GM12878 (cell line): Measurements from ENCODE around the gene OR4L1. TPM values are rescaled to one million over a fixed set of nuclear protein-coding genes. Genes with fewer than 3 reads are reported as not detected.

ENCODE experiments used
- ASH2L ChIP-seq: fragments of 300-600, 200-600 bp; sonication (generic); IDR thresholded peaks from 2 replicates; pipeline ENCODE4 v1.6.1; 2017; ENCODE audit warnings: low read depth, mild to moderate bottlenecking, borderline replicate concordance
- EED ChIP-seq: sonication (generic); IDR thresholded peaks from 2 replicates; pipeline ENCODE4 v1.6.1; 2016; ENCODE audit warnings: antibody characterized with exemption, low read depth
- EZH2 ChIP-seq: IDR thresholded peaks from 2 replicates; pipeline ENCODE4 v1.6.1; 2012; ENCODE audit warnings: low read depth, mild to moderate bottlenecking, control low read depth, inconsistent platforms, low read length, borderline replicate concordance; ENCODE audit not compliant: control insufficient read depth
- HDAC2 ChIP-seq: fragments of 200-600 bp; sonication (generic); IDR thresholded peaks from 2 replicates; pipeline ENCODE4 v1.6.1; 2017
- IRF4 ChIP-seq: IDR thresholded peaks from 2 replicates; pipeline ENCODE4 v1.6.1; 2011; ENCODE audit warnings: low read depth, low read length
- NFYA ChIP-seq: IDR thresholded peaks from 2 replicates; pipeline ENCODE4 v1.6.1; 2011; ENCODE audit warnings: low read depth, mild to moderate bottlenecking, low read length, improper control_type of control experiment, borderline replicate concordance
- PML ChIP-seq: IDR thresholded peaks from 2 replicates; pipeline ENCODE4 v1.6.1; 2012; ENCODE audit warnings: low read length, inconsistent platforms
- RUNX3 ChIP-seq: IDR thresholded peaks from 2 replicates; pipeline ENCODE4 v1.6.1; 2012; ENCODE audit warnings: low read length, inconsistent platforms
- SUZ12 ChIP-seq: fragments of 200-600 bp; sonication (generic); IDR thresholded peaks from one replicate; pipeline ENCODE4 v1.6.1; 2018; ENCODE audit warnings: antibody characterized with exemption, mild to moderate bottlenecking; ENCODE audit not compliant: unreplicated experiment
- TCF3 ChIP-seq: IDR thresholded peaks from 2 replicates; pipeline ENCODE4 v1.6.1; 2012; ENCODE audit warnings: low read depth, mild to moderate bottlenecking, low read length, borderline replicate concordance; ENCODE audit not compliant: insufficient read depth
- ZBTB4 ChIP-seq: fragments of 450-650 bp; formaldehyde crosslinking; IDR thresholded peaks from 2 replicates; pipeline ENCODE4 v1.4.0; 2022; ENCODE audit warnings: mild to moderate bottlenecking, moderate library complexity
- ZNF687 ChIP-seq: fragments of 450-650 bp; IDR thresholded peaks from 2 replicates; pipeline ENCODE4 v1.6.1; 2017; ENCODE audit warnings: mild to moderate bottlenecking, moderate library complexity
- polyA plus RNA-seq, 11 experiments: library from polyadenylated mRNA; depleted of rRNA in 4 of 11; unstranded in 6 of 11; stranded (reverse) in 5 of 11; fragments of >200 nt; fragmentation: Nextera tagmentation in 4 of 11; fragmentation: Illumina TruSeq in 1 of 11; extraction: Ambion mirVana in 4 of 11; extraction: Trizol in 1 of 11; gene quantifications; 1 replicate in 1 of 11; 2 replicates in 10 of 11; pipeline versions ENCODE4 v1.2.1 to v1.2.3, GENCODE V29; 2011 to 2016; ENCODE audit warnings: inconsistent platforms in 2 of 11, missing spikeins in 2 of 11, low read depth in 1 of 11
- total RNA-seq, 4 experiments: library from RNA; depleted of rRNA in 3 of 4; stranded (reverse); fragments of >200 nt in 3 of 4; fragmentation: Illumina TruSeq in 1 of 4; extraction: Trizol in 1 of 4; gene quantifications; 2 replicates each; pipeline versions ENCODE4 v1.2.1 to v1.2.3, GENCODE V29; 2013 to 2021
- TF ChIP-seq, protein P1 (sequence below): IDR thresholded peaks from 2 replicates; pipeline ENCODE4 v1.6.1; 2011; ENCODE audit warnings: low read depth, low read length, improper control_type of control experiment, borderline replicate concordance
- TF ChIP-seq, protein P2 (sequence below): IDR thresholded peaks from 2 replicates; pipeline ENCODE4 v1.6.1; 2011; ENCODE audit warnings: mild to moderate bottlenecking, low read depth, low read length, moderate library complexity; ENCODE audit not compliant: insufficient replicate concordance

OR4L1 gene
- total and polyA plus RNA-seq, 10 of the 15 experiments (the other 5 are each of a cell fraction or from before 2014, with no cell fraction given) = not detected

DNA sequence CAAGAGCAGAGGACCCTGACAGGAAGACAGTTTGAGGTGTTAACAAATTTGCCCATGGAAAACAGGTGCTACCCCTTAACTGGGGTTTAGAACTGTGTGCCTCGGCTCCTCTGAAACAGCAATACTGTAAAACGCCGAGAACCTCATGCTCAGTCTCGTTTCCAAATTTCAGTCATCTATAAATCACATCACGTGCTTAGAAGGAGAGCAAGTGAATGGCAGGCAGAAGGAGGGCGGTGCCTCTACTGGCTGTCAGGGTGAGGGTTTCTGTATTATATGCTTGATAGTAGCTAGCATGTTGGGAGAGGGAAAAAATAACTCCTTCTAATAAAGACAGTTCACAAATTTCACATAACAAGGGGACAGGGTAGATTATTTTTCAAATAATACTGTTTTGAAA, 28.8 kb upstream of the OR4L1 start (continued):
- no peak for TF ChIP-seq ZBTB4 (CRISPR knock-in tag)
- no peak for TF ChIP-seq TCF3
- no peak for TF ChIP-seq SUZ12
- no peak for TF ChIP-seq EED
- no peak for TF ChIP-seq ASH2L
- no peak for TF ChIP-seq HDAC2
- TF ChIP-seq EZH2 = no peak
- no peak for TF ChIP-seq PML
- TF ChIP-seq RUNX3 = no peak
- TF ChIP-seq, protein P1, sequence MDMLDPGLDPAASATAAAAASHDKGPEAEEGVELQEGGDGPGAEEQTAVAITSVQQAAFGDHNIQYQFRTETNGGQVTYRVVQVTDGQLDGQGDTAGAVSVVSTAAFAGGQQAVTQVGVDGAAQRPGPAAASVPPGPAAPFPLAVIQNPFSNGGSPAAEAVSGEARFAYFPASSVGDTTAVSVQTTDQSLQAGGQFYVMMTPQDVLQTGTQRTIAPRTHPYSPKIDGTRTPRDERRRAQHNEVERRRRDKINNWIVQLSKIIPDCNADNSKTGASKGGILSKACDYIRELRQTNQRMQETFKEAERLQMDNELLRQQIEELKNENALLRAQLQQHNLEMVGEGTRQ = no peak
- TF ChIP-seq IRF4 = no peak
- TF ChIP-seq ZNF687 = no peak
- TF ChIP-seq, protein P2, sequence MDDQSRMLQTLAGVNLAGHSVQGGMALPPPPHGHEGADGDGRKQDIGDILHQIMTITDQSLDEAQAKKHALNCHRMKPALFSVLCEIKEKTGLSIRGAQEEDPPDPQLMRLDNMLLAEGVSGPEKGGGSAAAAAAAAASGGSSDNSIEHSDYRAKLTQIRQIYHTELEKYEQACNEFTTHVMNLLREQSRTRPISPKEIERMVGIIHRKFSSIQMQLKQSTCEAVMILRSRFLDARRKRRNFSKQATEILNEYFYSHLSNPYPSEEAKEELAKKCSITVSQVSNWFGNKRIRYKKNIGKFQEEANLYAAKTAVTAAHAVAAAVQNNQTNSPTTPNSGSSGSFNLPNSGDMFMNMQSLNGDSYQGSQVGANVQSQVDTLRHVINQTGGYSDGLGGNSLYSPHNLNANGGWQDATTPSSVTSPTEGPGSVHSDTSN = no peak
- no peak for TF ChIP-seq NFYA
- TF ChIP-seq, all 136 proteins: peak for 0
